Psoas muscle (tissue), 8 donors: ENCODE results near the gene MXD1. TPM values are rescaled to one million over a fixed set of nuclear protein-coding genes. Genes with fewer than 3 reads are reported as not detected.

Source experiments
- ATAC-seq, 4 donors: fragments of 200-7000 bp; cut with Tn5 transposase; one replicate each; pipeline ENCODE4 v1.9.1; 2020; ENCODE audit warnings: moderate library complexity in 3 of 4, mild to moderate bottlenecking in 2 of 4
- DNase-seq, 2 donors: peaks; one replicate each; pipeline ENCODE4 v3.0.0-alpha.2; 2020
- H3K27ac ChIP-seq: fragments of 200-600 bp; one replicate; pipeline ENCODE4 v1.8.0; 2022
- H3K27me3 ChIP-seq, 3 donors: fragments of 200-600 bp in 1 of 3; one replicate each; pipeline versions ENCODE4 v1.6.1 to v1.8.0; 2013 to 2022; ENCODE audit warnings: low read length in 2 of 3, mild to moderate bottlenecking in 2 of 3, moderate library complexity in 1 of 3; ENCODE audit not compliant: insufficient read depth in 3 of 3
- H3K36me3 ChIP-seq, 2 donors: fragments of 200-600 bp in 1 of 2; one replicate each; pipeline versions ENCODE4 v1.6.1 to v1.8.0; 2013 to 2022; ENCODE audit warnings: low read depth in 1 of 2, mild to moderate bottlenecking in 1 of 2, moderate library complexity in 1 of 2; ENCODE audit not compliant: insufficient read depth in 1 of 2
- H3K4me1 ChIP-seq: fragments of 200-600 bp; one replicate; pipeline ENCODE4 v1.8.0; 2022
- H3K4me3 ChIP-seq: fragments of 200-600 bp; one replicate; pipeline ENCODE4 v1.8.0; 2022; ENCODE audit warnings: mild to moderate bottlenecking
- H3K9me3 ChIP-seq: fragments of 200-600 bp; one replicate; pipeline ENCODE4 v1.8.0; 2022
- WGBS, 3 donors: extraction: QIAGEN DNeasy Blood & Tissue Kit; methylation state at CpG; one replicate each; pipeline versions ENCODE4 v1.1.6 to v1.1.7; 2013; 5-methylcytosine and 5-hydroxymethylcytosine counted together
- intact Hi-C, 2 donors: fragments of 100-400 bp; cut with DNase I; formaldehyde crosslinking; loops; one replicate each; pipeline versions ENCODE4 v1.11.0 to v1.14.2; 2022
- polyA plus RNA-seq, 3 donors: library from polyadenylated mRNA; stranded (reverse); fragments of 200-250 nt; gene quantifications; one replicate each; pipeline ENCODE4 v1.2.3, GENCODE V29; 2013
- total RNA-seq, 4 donors: library from RNA; stranded (reverse); fragmentation: NEBNext Ultra II Directional in 2 of 4; extraction: Animal tissue kit (Norgen Biotek cat#: 25700) in 2 of 4; gene quantifications; one replicate each; pipeline versions ENCODE4 v1.2.1 to v1.2.4, GENCODE V29; 2021 to 2023
- TF ChIP-seq, protein P1 (sequence below): fragments of 200-600 bp; IDR thresholded peaks from one replicate; pipeline ENCODE4 v1.8.0; 2022; ENCODE audit warnings: antibody characterized with exemption
- donor health status: healthy with polysubstance abuse.
- donor health status: DM: no; HTN: no; CAD: no; lungs with moderate emphysema.
- donor health status: Bipolar disorder and iron deficiency.
- donor health status: healthy.
- donor health status: DM: yes; HTN: yes; CAD: no.
- donor health status: DM: no; HTN: no; CAD: no.
- donor health status: DM: no; HTN: no; CAD: no.
- donor health status: DM: yes; HTN: yes; CAD: no.

The MXD1 gene
- total and polyA plus RNA-seq, 7 donors = 2.8 to 11.9 (median 6.4) TPM

DNA sequence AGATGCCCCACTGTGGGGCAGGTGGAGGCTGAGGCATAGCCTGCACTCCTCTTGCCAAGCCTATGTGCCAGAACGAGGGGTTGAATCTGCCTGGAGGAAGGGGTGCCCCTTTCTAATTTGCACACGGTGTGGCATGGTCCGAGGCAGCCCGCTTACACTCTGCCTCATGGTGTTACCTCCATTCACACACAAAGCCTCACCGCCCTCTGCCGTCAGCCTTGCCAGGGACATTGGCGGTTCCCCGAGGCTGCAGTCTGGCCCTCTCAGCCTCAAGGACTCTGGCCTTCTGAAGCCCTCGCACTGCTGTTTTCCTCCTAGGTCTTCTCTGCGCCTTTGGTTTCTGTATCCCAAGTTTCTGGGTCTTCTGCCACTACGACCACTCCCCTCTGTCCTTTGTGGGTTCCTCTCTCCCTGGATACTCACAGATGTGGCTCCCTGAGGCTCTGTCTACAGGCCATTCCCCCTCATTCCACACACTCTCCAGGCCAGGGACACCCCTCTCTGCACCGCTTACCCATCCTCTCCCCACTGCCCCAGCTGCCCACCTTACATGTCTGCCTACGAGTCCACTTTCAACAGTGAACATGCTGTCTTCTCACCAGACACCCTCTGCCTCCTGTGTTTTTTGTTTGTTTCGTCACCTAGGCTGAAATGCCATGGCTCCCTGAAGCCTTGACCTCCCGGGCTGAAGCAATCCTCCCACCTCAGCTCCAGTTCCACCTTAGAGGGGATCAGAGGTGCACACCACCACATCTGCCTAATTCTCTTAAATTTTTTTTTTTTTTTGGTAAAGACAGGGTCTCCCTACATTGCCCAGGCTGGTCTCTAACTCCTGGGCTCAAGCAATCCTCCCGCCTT, 54.4 kb downstream of the MXD1 start:
- intact Hi-C loops = no loop called here
- Histone ChIP-seq H3K4me1 (no peaks in the 10 kb centered on the region), H3K4me3 (no peak overlapping the region), H3K27ac (no peak overlapping the region), H3K27me3 (no peaks in the 10 kb centered on the region), H3K9me3 (no peaks in the 10 kb centered on the region), H3K36me3 (no peaks in the 10 kb centered on the region)
- DNase-seq (no peak), ATAC-seq (no peak)
- TF ChIP-seq, protein P1, sequence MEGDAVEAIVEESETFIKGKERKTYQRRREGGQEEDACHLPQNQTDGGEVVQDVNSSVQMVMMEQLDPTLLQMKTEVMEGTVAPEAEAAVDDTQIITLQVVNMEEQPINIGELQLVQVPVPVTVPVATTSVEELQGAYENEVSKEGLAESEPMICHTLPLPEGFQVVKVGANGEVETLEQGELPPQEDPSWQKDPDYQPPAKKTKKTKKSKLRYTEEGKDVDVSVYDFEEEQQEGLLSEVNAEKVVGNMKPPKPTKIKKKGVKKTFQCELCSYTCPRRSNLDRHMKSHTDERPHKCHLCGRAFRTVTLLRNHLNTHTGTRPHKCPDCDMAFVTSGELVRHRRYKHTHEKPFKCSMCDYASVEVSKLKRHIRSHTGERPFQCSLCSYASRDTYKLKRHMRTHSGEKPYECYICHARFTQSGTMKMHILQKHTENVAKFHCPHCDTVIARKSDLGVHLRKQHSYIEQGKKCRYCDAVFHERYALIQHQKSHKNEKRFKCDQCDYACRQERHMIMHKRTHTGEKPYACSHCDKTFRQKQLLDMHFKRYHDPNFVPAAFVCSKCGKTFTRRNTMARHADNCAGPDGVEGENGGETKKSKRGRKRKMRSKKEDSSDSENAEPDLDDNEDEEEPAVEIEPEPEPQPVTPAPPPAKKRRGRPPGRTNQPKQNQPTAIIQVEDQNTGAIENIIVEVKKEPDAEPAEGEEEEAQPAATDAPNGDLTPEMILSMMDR = no peak
- WGBS, 3 donors = 82 to 89% (median 84%) methylated on average over 16 of the region's 16 CpGs

DNA sequence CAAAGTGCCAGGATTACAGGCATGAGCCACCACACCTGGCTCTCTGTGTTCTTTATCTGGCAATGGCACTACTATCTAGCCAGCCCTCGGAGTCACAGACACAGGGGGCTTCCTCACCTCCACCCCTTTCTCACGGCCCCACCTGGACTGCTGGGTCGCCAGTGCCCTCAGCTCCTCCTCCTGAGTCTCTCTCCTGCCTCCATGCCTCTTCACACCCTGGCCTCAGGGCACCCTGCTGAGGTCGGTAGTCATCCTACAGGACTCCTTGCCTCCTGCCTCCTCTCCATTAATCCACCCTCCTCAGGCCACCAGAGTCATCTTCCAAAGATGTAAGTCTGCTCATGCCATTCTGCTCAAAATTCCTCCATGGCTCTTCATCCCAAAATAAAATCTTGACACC, 55.1 kb downstream of the MXD1 start:
- H3K9me3 ChIP-seq = no peaks in the 10 kb centered on the region
- intact Hi-C loops = loop anchor here in 1 of 2 donors (5.0 kb wide), 1 partner anchor 613 kb away; no protein-coding TSS in a partner anchor
- no peaks in the 10 kb centered on the region for H3K36me3 ChIP-seq
- H3K4me1 ChIP-seq = no peaks in the 10 kb centered on the region
- ATAC-seq (no peak), DNase-seq (no peak)
- no peak overlapping the region for H3K4me3 ChIP-seq
- no peak overlapping the region for H3K27ac ChIP-seq
- H3K27me3 ChIP-seq = no peaks in the 10 kb centered on the region
- TF ChIP-seq, protein P1 = no peak
- WGBS, 3 donors = 60 to 74% (median 64%) methylated on average over 4 of the region's 4 CpGs

DNA sequence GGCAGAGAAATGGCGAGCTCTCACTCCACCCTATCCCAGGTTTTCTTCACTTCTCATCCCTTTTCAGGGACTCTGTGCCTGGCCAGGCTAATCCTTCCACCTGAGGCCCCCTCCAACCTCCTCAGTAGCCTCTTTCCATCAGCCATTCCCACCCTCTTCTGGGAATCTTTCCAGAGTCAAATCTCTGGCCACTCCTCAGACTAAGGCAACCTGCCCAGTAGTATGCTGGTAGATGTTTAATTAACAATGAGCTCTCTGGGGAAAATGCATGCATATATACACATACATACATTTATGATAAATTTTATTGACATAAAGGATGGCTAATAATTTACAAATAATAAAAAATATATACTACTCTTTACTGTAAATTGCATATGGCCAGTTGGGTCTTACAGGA, 57.9 kb downstream of the MXD1 start:
- intact Hi-C loops = loop anchor here in 1 of 2 donors (5.0 kb wide), 1 partner anchor 616 kb away; no protein-coding TSS in a partner anchor
- TF ChIP-seq, protein P1 = no peak
- ATAC-seq (no peak), DNase-seq (no peak)
- H3K9me3 ChIP-seq = no peaks in the 10 kb centered on the region
- no peak overlapping the region for H3K27ac ChIP-seq
- H3K4me1 ChIP-seq = no peaks in the 10 kb centered on the region
- no peak overlapping the region for H3K4me3 ChIP-seq
- H3K27me3 ChIP-seq = no peaks in the 10 kb centered on the region
- H3K36me3 ChIP-seq = no peaks in the 10 kb centered on the region
- WGBS, 3 donors = 84 to 91% (median 88%) methylated on average over 1 of the region's 1 CpG

DNA sequence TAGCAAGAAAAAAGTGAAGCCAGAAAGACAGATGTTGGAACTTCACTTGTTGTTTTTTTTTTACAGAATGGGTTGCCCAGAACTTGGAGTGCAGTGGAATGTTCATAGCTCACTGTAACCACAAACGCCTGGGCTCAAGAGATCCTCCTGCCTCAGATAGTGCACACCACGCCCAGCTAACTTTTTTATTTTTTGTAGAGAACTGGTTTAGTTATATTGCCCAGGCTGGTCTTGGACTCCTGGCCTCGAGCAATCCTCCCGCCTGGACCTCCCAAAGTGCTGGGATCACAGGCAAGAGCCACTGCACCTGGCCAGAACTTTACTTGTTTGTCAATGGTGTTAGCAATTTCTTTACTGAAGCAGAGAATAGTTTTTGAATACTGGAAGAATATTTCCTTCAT, 58.4 kb downstream of the MXD1 start:
- no peak for DNase-seq
- Histone ChIP-seq H3K27me3 (no peaks in the 10 kb centered on the region), H3K4me3 (no peak overlapping the region), H3K27ac (no peak overlapping the region), H3K9me3 (no peaks in the 10 kb centered on the region), H3K4me1 (no peaks in the 10 kb centered on the region), H3K36me3 (no peaks in the 10 kb centered on the region)
- ATAC-seq = no peak
- intact Hi-C loops = loop anchor here in 1 of 2 donors (5.0 kb wide), 1 partner anchor 616 kb away; no protein-coding TSS in a partner anchor
- TF ChIP-seq, protein P1 = no peak
- WGBS, 3 donors = 48 to 64% (median 51%) methylated on average over 4 of the region's 4 CpGs
